KBM-7 (cell line): ENCODE measurements around the gene ANXA6.

Source experiments
- DNase-seq: peaks from one replicate; pipeline ENCODE4 v3.0.0-alpha.2; 2015
- in situ Hi-C: fragments of 300-500 bp; cut with MboI; formaldehyde crosslinking; loops from 2 replicates; pipeline ENCODE4 v1.14.3; 2020; ENCODE audit warnings: low sequenced_read_pairs, low pct_unique_long_range_greater_than_20kb, mixed read lengths

Gene ANXA6

GRCh38 chr5:151137067-151137825, 20.3 kb downstream of the ANXA6 start:
- no peak for DNase-seq
- in situ Hi-C loops, result no loop called here

- no peak for DNase-seq
- in situ Hi-C loops, result no loop called here
Observed at GRCh38 chr5:151134228-151134627, 23.4 kb downstream of the ANXA6 start.

GRCh38 chr5:151132963-151133362, 24.6 kb downstream of the ANXA6 start:
- in situ Hi-C loops, result no loop called here
- DNase-seq, result no peak

GRCh38 chr5:151130922-151131891, 26.4 kb downstream of the ANXA6 start:
- no peak for DNase-seq
- in situ Hi-C loops, result no loop called here

- DNase-seq, result no peak
- in situ Hi-C loops, result no loop called here
Observed at GRCh38 chr5:151130235-151130921, 27.2 kb downstream of the ANXA6 start.

GRCh38 chr5:151128817-151129216, 28.8 kb downstream of the ANXA6 start:
- no peak for DNase-seq
- in situ Hi-C loops, result no loop called here

- no peak for DNase-seq
- in situ Hi-C loops, result no loop called here
Observed at GRCh38 chr5:151127926-151128325, 29.7 kb downstream of the ANXA6 start.

- in situ Hi-C loops, result no loop called here
- peak; percentile 67 for DNase-seq
Observed at GRCh38 chr5:151126199-151126645, 31.4 kb downstream of the ANXA6 start.

GRCh38 chr5:151125421-151125820, 32.2 kb downstream of the ANXA6 start:
- in situ Hi-C loops, result no loop called here
- DNase-seq, result no peak

GRCh38 chr5:151123897-151124751, 33.5 kb downstream of the ANXA6 start:
- in situ Hi-C loops, result no loop called here
- no peak for DNase-seq

GRCh38 chr5:151122828-151123227, 34.8 kb downstream of the ANXA6 start:
- no peak for DNase-seq
- in situ Hi-C loops, result no loop called here

GRCh38 chr5:151121665-151122064, 35.9 kb downstream of the ANXA6 start:
- DNase-seq, result no peak
- in situ Hi-C loops, result no loop called here

- DNase-seq, result no peak
- in situ Hi-C loops, result no loop called here
Observed at GRCh38 chr5:151121095-151121494, 36.5 kb downstream of the ANXA6 start.

GRCh38 chr5:151118913-151119575, 38.5 kb downstream of the ANXA6 start:
- no peak for DNase-seq
- in situ Hi-C loops, result no loop called here

- in situ Hi-C loops, result no loop called here
- peak; percentile 79 for DNase-seq
Observed at GRCh38 chr5:151115272-151115905, 42.2 kb downstream of the ANXA6 start.

- in situ Hi-C loops, result no loop called here
Observed at GRCh38 chr5:151113651-151114050, 43.9 kb downstream of the ANXA6 start.

GRCh38 chr5:151110992-151111391, 46.6 kb downstream of the ANXA6 start:
- DNase-seq, result no peak
- in situ Hi-C loops, result no loop called here

More at GRCh38 chr5:151113651-151114050, 43.9 kb downstream of the ANXA6 start:
- no peak for DNase-seq
